ENCODE data around the gene ZNF600.
"Not testable (repeated sequence)": the region's sequence is repeated elsewhere in the genome, so short reads cannot be mapped to it uniquely, and the experiment has no call there.

Gene ZNF600

GRCh38 chr19:52741951-52742485, 44.6 kb downstream of the ZNF600 start:
- no peak for DNase-seq

GRCh38 chr19:52741371-52741770, 45.2 kb downstream of the ZNF600 start:
- not testable (repeated sequence) for DNase-seq

- no peak for DNase-seq
These were observed 47.0 kb downstream of the ZNF600 start for GRCh38 chr19:52739576-52739975.

- no peak for DNase-seq
These were observed 50.9 kb downstream of the ZNF600 start for GRCh38 chr19:52735734-52736133.

GRCh38 chr19:52734893-52735661, 51.5 kb downstream of the ZNF600 start, which contains the start of gene ZNF611:
ZNF611 (minus strand) TSS chr19:52735044; CDS start chr19:52715894, 19,150 bp downstream.
- peak; percentile 99 for DNase-seq

GRCh38 chr19:52734331-52734892, 52.2 kb downstream of the ZNF600 start:
- no peak for DNase-seq

GRCh38 chr19:52726051-52726450, 60.5 kb downstream of the ZNF600 start:
- not testable (repeated sequence) for DNase-seq

- DNase-seq, result no peak
These were observed 61.0 kb downstream of the ZNF600 start for GRCh38 chr19:52725528-52725961.

- DNase-seq, result no peak
These were observed 61.7 kb downstream of the ZNF600 start for GRCh38 chr19:52724701-52725514.

- DNase-seq, result not testable (repeated sequence)
These were observed 62.5 kb downstream of the ZNF600 start for GRCh38 chr19:52723907-52724598.

- DNase-seq, result no peak
These were observed 64.3 kb downstream of the ZNF600 start for GRCh38 chr19:52722062-52723003.

GRCh38 chr19:52720541-52720940, 66.0 kb downstream of the ZNF600 start:
- DNase-seq, result not testable (repeated sequence)

- no peak for DNase-seq
These were observed 70.1 kb downstream of the ZNF600 start for GRCh38 chr19:52716522-52716921.

- DNase-seq, result not testable (repeated sequence)
These were observed 70.7 kb downstream of the ZNF600 start for GRCh38 chr19:52715902-52716301.

- DNase-seq, result not testable (repeated sequence)
These were observed 71.3 kb downstream of the ZNF600 start for GRCh38 chr19:52715330-52715729.

Measured in effector CD4-positive, alpha-beta T cell (primary cell).